Stimulated activated CD4-positive, alpha-beta T cell treated with anti-CD3 and anti-CD28 coated beads, Interleukin-12 subunit alpha, Interleukin-12 subunit beta, amount 100 ng/mL, for 4 hours (primary cell): Measurements from ENCODE around the gene USB1.

Source experiments
- DNase-seq: peaks from one replicate; pipeline ENCODE4 v3.0.0-alpha.2; 2020

The USB1 gene

GRCh38 chr16:58035356-58036170, 34.4 kb downstream of the USB1 start:
- no peak for DNase-seq

- no peak for DNase-seq
Observed at GRCh38 chr16:58036943-58037342, 35.7 kb downstream of the USB1 start.

- DNase-seq: no peak
Observed at GRCh38 chr16:58037365-58038057, 36.3 kb downstream of the USB1 start.

GRCh38 chr16:58038219-58038641, 37.0 kb downstream of the USB1 start:
- no peak for DNase-seq

GRCh38 chr16:58039829-58040495, 38.8 kb downstream of the USB1 start:
- DNase-seq: no peak

GRCh38 chr16:58040496-58040846, 39.3 kb downstream of the USB1 start:
- DNase-seq: no peak

GRCh38 chr16:58040945-58041627, 39.9 kb downstream of the USB1 start:
- DNase-seq: no peak

- DNase-seq: no peak
Observed at GRCh38 chr16:58041628-58041955, 40.4 kb downstream of the USB1 start.

- DNase-seq: no peak
Observed at GRCh38 chr16:58042001-58042885, 41.0 kb downstream of the USB1 start.

- DNase-seq: no peak
Observed at GRCh38 chr16:58042886-58043515, 41.8 kb downstream of the USB1 start.

- no peak for DNase-seq
Observed at GRCh38 chr16:58043571-58044155, 42.5 kb downstream of the USB1 start.

- no peak for DNase-seq
Observed at GRCh38 chr16:58044266-58045019, 43.2 kb downstream of the USB1 start.

GRCh38 chr16:58045096-58045495, 43.9 kb downstream of the USB1 start:
- no peak for DNase-seq

- DNase-seq: no peak
Observed at GRCh38 chr16:58046054-58046881, 45.1 kb downstream of the USB1 start.

GRCh38 chr16:58046936-58047335, 45.7 kb downstream of the USB1 start:
- no peak for DNase-seq

GRCh38 chr16:58047557-58048348, 46.5 kb downstream of the USB1 start:
- DNase-seq: no peak

GRCh38 chr16:58048494-58049231, 47.5 kb downstream of the USB1 start:
- no peak for DNase-seq
